LHCN-M2 (cell line): Measurements from ENCODE around the gene WDCP. TPM values are rescaled to one million over a fixed set of nuclear protein-coding genes. Genes with fewer than 3 reads are reported as not detected.
A peak's percentile ranks its signal among the peaks of the same experiment; 100 is the strongest.

Experiments
- DNase-seq: peaks from one replicate; pipeline ENCODE4 v3.0.0-alpha.2; 2012; ENCODE audit warnings: low read depth
- total RNA-seq: library from RNA; depleted of rRNA; stranded (reverse); fragments of >200 nt; gene quantifications from 2 replicates; pipeline ENCODE4 v1.2.3, GENCODE V29; 2014; rRNA removed

Gene WDCP
- total RNA-seq, 1 experiment from 2014 or later: 14.3 TPM

GRCh38 chr2:24007693-24008092, 39.5 kb downstream of the WDCP start:
- no peak for DNase-seq

GRCh38 chr2:23994567-23994966, 52.6 kb downstream of the WDCP start:
- no peak for DNase-seq

- DNase-seq: peak; percentile 26
These were observed 53.4 kb downstream of the WDCP start for GRCh38 chr2:23993736-23994269.

- DNase-seq: no peak
These were observed 54.3 kb downstream of the WDCP start for GRCh38 chr2:23992931-23993330.

GRCh38 chr2:23988371-23988770, 58.8 kb downstream of the WDCP start:
- DNase-seq: peak; percentile 42

Other genes with a start within 250 kb of the WDCP start
- gene ATAD2B, start 120.3 kb downstream of the WDCP start, total RNA-seq: 5.8 and 6.4 TPM in 2 replicates
- gene UBXN2A, start 106.9 kb downstream of the WDCP start, total RNA-seq: 16.7 and 19.3 TPM in 2 replicates
- 0.51 TPM in 1 of 2 replicates, not detected in the other for gene MFSD2B, start 37.3 kb downstream of the WDCP start, total RNA-seq
- gene FKBP1B, start 2.4 kb upstream of the WDCP start, total RNA-seq: 9.3 and 11.7 TPM in 2 replicates
- 130 and 144 TPM in 2 replicates for gene SF3B6, start 28.9 kb upstream of the WDCP start, total RNA-seq
- 101 and 119 TPM in 2 replicates for gene TP53I3, start 37.4 kb upstream of the WDCP start, total RNA-seq
- gene PFN4, start 75.9 kb upstream of the WDCP start, total RNA-seq: 0.63 and 1.7 TPM in 2 replicates
- gene FAM228B, start 76.1 kb upstream of the WDCP start, total RNA-seq: 1.9 and 5.6 TPM in 2 replicates
- gene FAM228A, start 127.7 kb upstream of the WDCP start, total RNA-seq: not detected in 2 replicates